K562 (cell line): ENCODE data around the gene AGAP3. TPM values are rescaled to one million over a fixed set of nuclear protein-coding genes. Genes with fewer than 3 reads are reported as not detected.

ENCODE experiments used
- EP300 ChIP-seq: IDR thresholded peaks from 2 replicates; pipeline ENCODE4 v1.6.1; 2012; ENCODE audit warnings: low read length, improper control_type of control experiment
- KLF10 ChIP-seq: fragments of 250-450 bp; sonication (Bioruptor Pico); IDR thresholded peaks from 2 replicates; pipeline ENCODE4 v1.6.1; 2021; ENCODE audit warnings: matching md5 sums
- MGA ChIP-seq: fragments of 450-650 bp; IDR thresholded peaks from 2 replicates; pipeline ENCODE4 v1.6.1; 2016; ENCODE audit warnings: mild to moderate bottlenecking, moderate library complexity
- NEUROD1 ChIP-seq: fragments of 150-350 bp; IDR thresholded peaks from 2 replicates; pipeline ENCODE4 v1.6.1; 2014; ENCODE audit warnings: borderline replicate concordance, low read length, low read depth; ENCODE audit not compliant: partially characterized antibody
- NR2C1 ChIP-seq, 2 experiments: fragments of 450-650 bp; IDR thresholded peaks; 2 replicates each; pipeline ENCODE4 v1.6.1; 2017; ENCODE audit warnings: mild to moderate bottlenecking in 2 of 2, antibody characterized with exemption in 1 of 2, inconsistent platforms in 1 of 2, missing compliant biosample characterization in 1 of 2, missing genetic modification characterization in 1 of 2
- PCBP2 ChIP-seq: fragments of 200-400 bp; formaldehyde crosslinking; IDR thresholded peaks from 2 replicates; pipeline ENCODE4 v1.6.1; 2018; ENCODE audit warnings: low read length, low read depth, mild to moderate bottlenecking, moderate library complexity; ENCODE audit not compliant: poor library complexity, severe bottlenecking
- RFX1 ChIP-seq: fragments of 450-650 bp; IDR thresholded peaks from 2 replicates; pipeline ENCODE4 v1.6.1; 2016; ENCODE audit warnings: mild to moderate bottlenecking, moderate library complexity
- SPI1 ChIP-seq: IDR thresholded peaks from 2 replicates; pipeline ENCODE4 v1.6.1; 2011; ENCODE audit warnings: low read depth, low read length, control low read depth, borderline replicate concordance
- ZBED1 ChIP-seq: IDR thresholded peaks from 2 replicates; pipeline ENCODE4 v1.6.1; 2014
- ZNF347 ChIP-seq: fragments of 450-650 bp; formaldehyde crosslinking; IDR thresholded peaks from 2 replicates; pipeline ENCODE4 v1.4.0; 2020; ENCODE audit warnings: low read depth, mild to moderate bottlenecking, moderate library complexity
- ZNF41 ChIP-seq: fragments of 250-450 bp; sonication (Bioruptor Pico); conservative IDR thresholded peaks from 2 replicates; pipeline ENCODE4 v1.4.0; 2020; ENCODE audit warnings: mild to moderate bottlenecking
- polyA plus RNA-seq, 8 experiments: library from polyadenylated mRNA; depleted of rRNA in 4 of 8; stranded (reverse) in 5 of 8; unstranded in 3 of 8; fragments of >200 nt; fragmentation: Nextera tagmentation in 2 of 8; fragmentation: Illumina TruSeq in 1 of 8; extraction: Ambion mirVana in 2 of 8; extraction: Trizol in 1 of 8; gene quantifications; 2 replicates each; pipeline versions ENCODE4 v1.2.1 to v1.2.3, GENCODE V29; 2011 to 2014; ENCODE audit warnings: inconsistent platforms in 1 of 8, missing spikeins in 1 of 8
- total RNA-seq, 7 experiments: library from RNA; depleted of rRNA in 6 of 7; stranded (reverse); fragments of >200 nt in 6 of 7; fragmentation: Illumina TruSeq in 2 of 7; extraction: Trizol in 2 of 7; gene quantifications; 2 replicates each; pipeline versions ENCODE4 v1.2.1 to v1.2.3, GENCODE V29; 2011 to 2021; ENCODE audit warnings: low replicate concordance in 1 of 7
- TF ChIP-seq, protein P1 (sequence below): fragments of 450-650 bp; formaldehyde crosslinking; IDR thresholded peaks from 2 replicates; pipeline ENCODE4 v1.4.0; 2022; ENCODE audit warnings: missing genetic modification characterization
- TF ChIP-seq, protein P2 (sequence below): conservative IDR thresholded peaks from 2 replicates; pipeline ENCODE4 v1.6.1; 2011; ENCODE audit warnings: low read depth, mild to moderate bottlenecking, low read length; ENCODE audit not compliant: control insufficient read depth

The AGAP3 gene
- total and polyA plus RNA-seq, 9 of the 15 experiments (the other 6 are each of a cell fraction or from before 2014, with no cell fraction given) = 3.4 to 208 (median 62.2) TPM

GRCh38 chr7:151038951-151039849, 47.1 kb upstream of the AGAP3 start (continued):
- TF ChIP-seq, protein P1, sequence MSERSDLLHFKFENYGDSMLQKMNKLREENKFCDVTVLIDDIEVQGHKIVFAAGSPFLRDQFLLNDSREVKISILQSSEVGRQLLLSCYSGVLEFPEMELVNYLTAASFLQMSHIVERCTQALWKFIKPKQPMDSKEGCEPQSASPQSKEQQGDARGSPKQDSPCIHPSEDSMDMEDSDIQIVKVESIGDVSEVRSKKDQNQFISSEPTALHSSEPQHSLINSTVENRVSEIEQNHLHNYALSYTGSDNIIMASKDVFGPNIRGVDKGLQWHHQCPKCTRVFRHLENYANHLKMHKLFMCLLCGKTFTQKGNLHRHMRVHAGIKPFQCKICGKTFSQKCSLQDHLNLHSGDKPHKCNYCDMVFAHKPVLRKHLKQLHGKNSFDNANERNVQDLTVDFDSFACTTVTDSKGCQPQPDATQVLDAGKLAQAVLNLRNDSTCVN (CRISPR knock-in tag) = no peak
- TF ChIP-seq NEUROD1 = peak; percentile 95
- TF ChIP-seq SPI1 = no peak
- TF ChIP-seq EP300 = peak; percentile 93
- no peak for TF ChIP-seq PCBP2
- no peak for TF ChIP-seq RFX1
- no peak for TF ChIP-seq KLF10 (CRISPR knock-in tag)
- no peak for TF ChIP-seq ZNF347 (CRISPR knock-in tag)
- TF ChIP-seq MGA = no peak
- TF ChIP-seq, protein P2, sequence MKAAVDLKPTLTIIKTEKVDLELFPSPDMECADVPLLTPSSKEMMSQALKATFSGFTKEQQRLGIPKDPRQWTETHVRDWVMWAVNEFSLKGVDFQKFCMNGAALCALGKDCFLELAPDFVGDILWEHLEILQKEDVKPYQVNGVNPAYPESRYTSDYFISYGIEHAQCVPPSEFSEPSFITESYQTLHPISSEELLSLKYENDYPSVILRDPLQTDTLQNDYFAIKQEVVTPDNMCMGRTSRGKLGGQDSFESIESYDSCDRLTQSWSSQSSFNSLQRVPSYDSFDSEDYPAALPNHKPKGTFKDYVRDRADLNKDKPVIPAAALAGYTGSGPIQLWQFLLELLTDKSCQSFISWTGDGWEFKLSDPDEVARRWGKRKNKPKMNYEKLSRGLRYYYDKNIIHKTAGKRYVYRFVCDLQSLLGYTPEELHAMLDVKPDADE = peak; percentile 67; the same call in 1 of the 2 replicates
- TF ChIP-seq ZBED1 = peak; percentile 81; the same call in 1 of the 2 replicates
- TF ChIP-seq NR2C1 (IDR thresholded peaks at IDR 0.05) = no peak
- TF ChIP-seq NR2C1 (tag; IDR thresholded peaks at IDR 0.05) = peak; percentile 39; the same call in 1 of the 2 replicates
- 0 out of 2 replicates have a peak, but pooled peaks have one; percentile 19 for TF ChIP-seq ZNF41
